ENCODE results near the gene STAC3. TPM values are rescaled to one million over a fixed set of nuclear protein-coding genes. Genes with fewer than 3 reads are reported as not detected.

STAC3 gene
- total and polyA plus RNA-seq, 2 donors (not counting 1 experiment from before 2014, with no cell fraction given): 0.33 TPM

DNA sequence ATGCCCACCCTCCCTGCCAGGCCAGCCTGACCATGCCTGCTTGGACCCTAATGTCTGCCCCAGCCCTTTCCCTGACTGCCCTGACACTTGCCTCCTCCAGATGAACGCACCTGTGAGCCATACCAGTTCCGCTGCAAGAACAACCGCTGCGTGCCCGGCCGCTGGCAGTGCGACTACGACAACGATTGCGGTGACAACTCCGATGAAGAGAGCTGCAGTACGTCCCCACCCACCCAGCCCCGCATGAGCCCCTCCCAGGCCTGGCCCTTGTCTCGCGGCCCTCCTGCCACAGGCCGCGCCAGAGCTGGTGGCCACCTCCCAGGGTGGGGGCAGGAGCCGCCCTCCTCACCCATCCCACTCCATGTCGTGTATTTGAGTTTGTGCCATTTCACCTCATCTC lies 48.7 kb downstream of the STAC3 start:
- Histone ChIP-seq H3K4me2 (ENCODE audit: extremely low read depth, insufficient read depth, low read length) (no peak overlapping the region), H3K27me3 (ENCODE audit: control insufficient read depth, insufficient read depth, low read length) (no peaks in the 10 kb centered on the region), H3K4me3 (replicated peaks in 1 of 4; ENCODE audit: control extremely low read depth in 1 of 4, insufficient read depth in 1 of 4, low read depth in 3 of 4, low read length in 4 of 4) (no peak overlapping the region), H2AFZ (ENCODE audit: low read length) (no peak overlapping the region), H3K9me3 (ENCODE audit: control insufficient read depth, insufficient read depth, low read depth, low read length) (no peaks in the 10 kb centered on the region), H4K20me1 (ENCODE audit: control insufficient read depth, extremely low read depth, insufficient read depth, low read length) (no peaks in the 10 kb centered on the region), H3K4me1 (ENCODE audit: control insufficient read depth, extremely low read depth, insufficient read depth, low read length) (no peaks in the 10 kb centered on the region), H3K27ac (ENCODE audit: insufficient read depth, low read length) (no peak overlapping the region), H3K79me2 (ENCODE audit: control insufficient read depth, insufficient read depth, low read length) (no peaks in the 10 kb centered on the region), H3K9ac (ENCODE audit: insufficient read depth, low read length) (no peak overlapping the region), H3K36me3 (ENCODE audit: control insufficient read depth, insufficient read depth, low read length) (peaks cover 80% of the 10 kb centered on the region)
- no peak for TF ChIP-seq EZH2 (IDR thresholded peaks at IDR 0.05; ENCODE audit: low read length, missing control alignments)
- TF ChIP-seq, protein P1, sequence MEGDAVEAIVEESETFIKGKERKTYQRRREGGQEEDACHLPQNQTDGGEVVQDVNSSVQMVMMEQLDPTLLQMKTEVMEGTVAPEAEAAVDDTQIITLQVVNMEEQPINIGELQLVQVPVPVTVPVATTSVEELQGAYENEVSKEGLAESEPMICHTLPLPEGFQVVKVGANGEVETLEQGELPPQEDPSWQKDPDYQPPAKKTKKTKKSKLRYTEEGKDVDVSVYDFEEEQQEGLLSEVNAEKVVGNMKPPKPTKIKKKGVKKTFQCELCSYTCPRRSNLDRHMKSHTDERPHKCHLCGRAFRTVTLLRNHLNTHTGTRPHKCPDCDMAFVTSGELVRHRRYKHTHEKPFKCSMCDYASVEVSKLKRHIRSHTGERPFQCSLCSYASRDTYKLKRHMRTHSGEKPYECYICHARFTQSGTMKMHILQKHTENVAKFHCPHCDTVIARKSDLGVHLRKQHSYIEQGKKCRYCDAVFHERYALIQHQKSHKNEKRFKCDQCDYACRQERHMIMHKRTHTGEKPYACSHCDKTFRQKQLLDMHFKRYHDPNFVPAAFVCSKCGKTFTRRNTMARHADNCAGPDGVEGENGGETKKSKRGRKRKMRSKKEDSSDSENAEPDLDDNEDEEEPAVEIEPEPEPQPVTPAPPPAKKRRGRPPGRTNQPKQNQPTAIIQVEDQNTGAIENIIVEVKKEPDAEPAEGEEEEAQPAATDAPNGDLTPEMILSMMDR (conservative IDR thresholded peaks at IDR 0.05 in 1 of 2, IDR thresholded peaks at IDR 0.05 in 1 of 2; ENCODE audit: low read depth in 1 of 2, low read length in 2 of 2): no peak
- no peak for DNase-seq (ENCODE audit: low read depth in 2 of 2)

DNA sequence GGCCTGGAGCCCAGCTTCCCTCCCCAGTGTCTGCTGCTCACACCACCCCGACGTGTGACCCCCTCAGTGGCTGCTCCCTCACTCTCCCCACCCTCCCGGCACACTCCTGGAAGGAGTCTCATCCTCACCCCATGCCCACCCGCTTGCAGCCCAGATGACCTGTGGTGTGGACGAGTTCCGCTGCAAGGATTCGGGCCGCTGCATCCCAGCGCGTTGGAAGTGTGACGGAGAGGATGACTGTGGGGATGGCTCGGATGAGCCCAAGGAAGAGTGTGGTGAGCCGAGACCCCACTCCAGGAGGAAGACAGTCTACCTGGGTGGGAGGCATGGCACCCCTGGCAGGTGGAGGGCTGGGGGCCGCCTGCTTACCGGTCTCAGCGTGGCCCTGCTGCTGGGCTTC lies 49.4 kb downstream of the STAC3 start:
- H3K27ac ChIP-seq (ENCODE audit: insufficient read depth, low read length): no peak overlapping the region
- no peak overlapping the region for H2AFZ ChIP-seq (ENCODE audit: low read length)
- no peaks in the 10 kb centered on the region for H3K27me3 ChIP-seq (ENCODE audit: control insufficient read depth, insufficient read depth, low read length)
- H4K20me1 ChIP-seq (ENCODE audit: control insufficient read depth, extremely low read depth, insufficient read depth, low read length): no peaks in the 10 kb centered on the region
- H3K79me2 ChIP-seq (ENCODE audit: control insufficient read depth, insufficient read depth, low read length): no peaks in the 10 kb centered on the region
- no peaks in the 10 kb centered on the region for H3K9me3 ChIP-seq (ENCODE audit: control insufficient read depth, insufficient read depth, low read depth, low read length)
- TF ChIP-seq, protein P1 (conservative IDR thresholded peaks at IDR 0.05 in 1 of 2, IDR thresholded peaks at IDR 0.05 in 1 of 2; ENCODE audit: low read depth in 1 of 2, low read length in 2 of 2): no peak
- TF ChIP-seq EZH2 (IDR thresholded peaks at IDR 0.05; ENCODE audit: low read length, missing control alignments): no peak
- no peak overlapping the region for H3K4me2 ChIP-seq (ENCODE audit: extremely low read depth, insufficient read depth, low read length)
- no peak for DNase-seq (ENCODE audit: low read depth in 2 of 2)
- H3K4me3 ChIP-seq (replicated peaks in 1 of 4; ENCODE audit: control extremely low read depth in 1 of 4, insufficient read depth in 1 of 4, low read depth in 3 of 4, low read length in 4 of 4): no peak overlapping the region
- H3K9ac ChIP-seq (ENCODE audit: insufficient read depth, low read length): no peak overlapping the region
- no peaks in the 10 kb centered on the region for H3K4me1 ChIP-seq (ENCODE audit: control insufficient read depth, extremely low read depth, insufficient read depth, low read length)
- H3K36me3 ChIP-seq (ENCODE audit: control insufficient read depth, insufficient read depth, low read length): peaks cover 84% of the 10 kb centered on the region

DNA sequence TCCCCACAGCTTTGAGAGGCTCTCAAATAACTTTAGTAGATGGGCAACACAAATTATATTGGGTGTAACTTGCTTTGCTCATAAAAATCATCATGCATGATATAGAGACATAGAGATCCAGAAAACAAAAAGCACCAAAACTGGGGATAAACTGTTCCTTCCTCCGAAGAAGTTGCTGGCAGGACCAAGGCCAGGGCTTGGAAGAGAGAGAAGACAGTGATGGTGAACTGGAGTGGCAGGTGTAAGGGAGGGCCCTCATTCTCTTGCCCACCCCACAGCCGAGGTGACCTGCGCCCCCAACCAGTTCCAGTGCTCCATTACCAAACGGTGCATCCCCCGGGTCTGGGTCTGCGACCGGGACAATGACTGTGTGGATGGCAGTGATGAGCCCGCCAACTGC lies 49.8 kb downstream of the STAC3 start:
- Histone ChIP-seq H3K27me3 (ENCODE audit: control insufficient read depth, insufficient read depth, low read length) (no peaks in the 10 kb centered on the region), H4K20me1 (ENCODE audit: control insufficient read depth, extremely low read depth, insufficient read depth, low read length) (no peaks in the 10 kb centered on the region), H3K36me3 (ENCODE audit: control insufficient read depth, insufficient read depth, low read length) (peaks cover 84% of the 10 kb centered on the region), H3K9ac (ENCODE audit: insufficient read depth, low read length) (no peak overlapping the region), H3K27ac (ENCODE audit: insufficient read depth, low read length) (no peak overlapping the region), H3K4me3 (replicated peaks in 1 of 4; ENCODE audit: control extremely low read depth in 1 of 4, insufficient read depth in 1 of 4, low read depth in 3 of 4, low read length in 4 of 4) (no peak overlapping the region), H3K4me2 (ENCODE audit: extremely low read depth, insufficient read depth, low read length) (no peak overlapping the region), H2AFZ (ENCODE audit: low read length) (no peak overlapping the region), H3K9me3 (ENCODE audit: control insufficient read depth, insufficient read depth, low read depth, low read length) (no peaks in the 10 kb centered on the region), H3K79me2 (ENCODE audit: control insufficient read depth, insufficient read depth, low read length) (no peaks in the 10 kb centered on the region), H3K4me1 (ENCODE audit: control insufficient read depth, extremely low read depth, insufficient read depth, low read length) (no peaks in the 10 kb centered on the region)
- TF ChIP-seq, protein P1 (conservative IDR thresholded peaks at IDR 0.05 in 1 of 2, IDR thresholded peaks at IDR 0.05 in 1 of 2; ENCODE audit: low read depth in 1 of 2, low read length in 2 of 2): no peak
- no peak for TF ChIP-seq EZH2 (IDR thresholded peaks at IDR 0.05; ENCODE audit: low read length, missing control alignments)
- DNase-seq (ENCODE audit: low read depth in 2 of 2): no peak
